BLaER1 (cell line): Measurements from ENCODE around the gene SPRED2.

ENCODE experiments used
- H3K27ac ChIP-seq: shearing (Covaris generic); formaldehyde crosslinking; 2 replicates; pipeline ENCODE4 v1.8.1; 2022
- H3K27me3 ChIP-seq: shearing (Covaris generic); formaldehyde crosslinking; 2 replicates; pipeline ENCODE4 v1.8.1; 2022
- H3K36me3 ChIP-seq: shearing (Covaris generic); formaldehyde crosslinking; 2 replicates; pipeline ENCODE4 v1.8.1; 2022
- H3K4me1 ChIP-seq: shearing (Covaris generic); formaldehyde crosslinking; 2 replicates; pipeline ENCODE4 v1.8.1; 2022
- H3K4me2 ChIP-seq: shearing (Covaris generic); formaldehyde crosslinking; 2 replicates; pipeline ENCODE4 v1.8.1; 2022
- H3K4me3 ChIP-seq: shearing (Covaris generic); formaldehyde crosslinking; 2 replicates; pipeline ENCODE4 v1.8.1; 2022
- H3K9ac ChIP-seq: shearing (Covaris generic); formaldehyde crosslinking; 2 replicates; pipeline ENCODE4 v1.8.1; 2022
- H3K9me3 ChIP-seq: shearing (Covaris generic); formaldehyde crosslinking; 2 replicates; pipeline ENCODE4 v1.8.1; 2022
- H4K20me1 ChIP-seq: shearing (Covaris generic); formaldehyde crosslinking; 2 replicates; pipeline ENCODE4 v1.8.1; 2022
- Cebpa-rat ChIP-seq: shearing (Covaris generic); IDR thresholded peaks from 2 replicates; pipeline ENCODE4 v1.8.1; 2022

SPRED2 gene

GRCh38 chr2:65278531-65278981 lies 153.8 kb downstream of the SPRED2 start:
- Histone ChIP-seq H3K9ac (no peak overlapping the region), H3K4me2 (peak overlapping the region; percentile 57), H3K9me3 (no peaks in the 10 kb centered on the region), H3K36me3 (peaks cover 2% of the 10 kb centered on the region; the same call in 1 of the 2 replicates), H3K27ac (no peak overlapping the region), H4K20me1 (peaks cover 81% of the 10 kb centered on the region), H3K27me3 (peaks cover 79% of the 10 kb centered on the region), H3K4me1 (peaks cover 26% of the 10 kb centered on the region), H3K4me3 (no peak overlapping the region)
- TF ChIP-seq Cebpa-rat, result no peak

- H3K27ac ChIP-seq, result no peak overlapping the region
- peaks cover 83% of the 10 kb centered on the region for H4K20me1 ChIP-seq
- peaks cover 8% of the 10 kb centered on the region; the same call in 1 of the 2 replicates for H3K36me3 ChIP-seq
- H3K9ac ChIP-seq, result no peak overlapping the region
- H3K4me2 ChIP-seq, result peak overlapping the region; percentile 57
- peaks cover 26% of the 10 kb centered on the region for H3K4me1 ChIP-seq
- H3K4me3 ChIP-seq, result no peak overlapping the region
- no peak for TF ChIP-seq Cebpa-rat
- H3K9me3 ChIP-seq, result no peaks in the 10 kb centered on the region
- H3K27me3 ChIP-seq, result peaks cover 73% of the 10 kb centered on the region
Measured at GRCh38 chr2:65277791-65278483, 154.5 kb downstream of the SPRED2 start.

GRCh38 chr2:65277118-65277517 lies 155.3 kb downstream of the SPRED2 start:
- Histone ChIP-seq H3K9me3 (no peaks in the 10 kb centered on the region), H3K4me1 (peaks cover 26% of the 10 kb centered on the region), H3K36me3 (peaks cover 15% of the 10 kb centered on the region), H3K27me3 (peaks cover 65% of the 10 kb centered on the region), H4K20me1 (peaks cover 83% of the 10 kb centered on the region), H3K27ac (no peak overlapping the region), H3K4me2 (no peak overlapping the region), H3K4me3 (no peak overlapping the region), H3K9ac (no peak overlapping the region)
- TF ChIP-seq Cebpa-rat, result no peak

- H3K27me3 ChIP-seq, result peaks cover 61% of the 10 kb centered on the region
- TF ChIP-seq Cebpa-rat, result no peak
Measured at GRCh38 chr2:65276609-65277008, 155.8 kb downstream of the SPRED2 start.

GRCh38 chr2:65275141-65275915 lies 157.1 kb downstream of the SPRED2 start:
- no peak for TF ChIP-seq Cebpa-rat
- no peak overlapping the region for H3K4me2 ChIP-seq
- no peaks in the 10 kb centered on the region for H3K9me3 ChIP-seq
- H3K36me3 ChIP-seq, result peaks cover 27% of the 10 kb centered on the region
- H3K27ac ChIP-seq, result no peak overlapping the region
- no peak overlapping the region for H3K4me3 ChIP-seq
- peaks cover 94% of the 10 kb centered on the region for H4K20me1 ChIP-seq
- no peak overlapping the region for H3K9ac ChIP-seq
- peaks cover 50% of the 10 kb centered on the region for H3K27me3 ChIP-seq
- H3K4me1 ChIP-seq, result peaks cover 19% of the 10 kb centered on the region

More at GRCh38 chr2:65276609-65277008, 155.8 kb downstream of the SPRED2 start:
- no peak overlapping the region for H3K4me2 ChIP-seq
- no peak overlapping the region for H3K27ac ChIP-seq
- no peak overlapping the region for H3K4me3 ChIP-seq
- H3K4me1 ChIP-seq, result peaks cover 23% of the 10 kb centered on the region
- H3K9me3 ChIP-seq, result no peaks in the 10 kb centered on the region
- peaks cover 87% of the 10 kb centered on the region for H4K20me1 ChIP-seq
- no peak overlapping the region for H3K9ac ChIP-seq
- H3K36me3 ChIP-seq, result peaks cover 20% of the 10 kb centered on the region

GRCh38 chr2:65273344-65273743 lies 159.1 kb downstream of the SPRED2 start:
- no peak for TF ChIP-seq Cebpa-rat
- H3K27ac ChIP-seq, result no peak overlapping the region
- no peak overlapping the region for H3K9ac ChIP-seq
- H3K36me3 ChIP-seq, result peaks cover 39% of the 10 kb centered on the region
- H3K4me1 ChIP-seq, result peaks cover 14% of the 10 kb centered on the region
- H3K4me3 ChIP-seq, result no peak overlapping the region
- H3K4me2 ChIP-seq, result no peak overlapping the region
- peaks cover 34% of the 10 kb centered on the region for H3K27me3 ChIP-seq
- H4K20me1 ChIP-seq, result peaks cover 94% of the 10 kb centered on the region
- H3K9me3 ChIP-seq, result no peaks in the 10 kb centered on the region

- Histone ChIP-seq H3K4me3 (no peak overlapping the region), H3K9me3 (no peaks in the 10 kb centered on the region), H3K36me3 (peaks cover 81% of the 10 kb centered on the region), H3K27me3 (no peaks in the 10 kb centered on the region), H3K4me2 (peak overlapping the region; percentile 19; the same call in 1 of the 2 replicates), H3K27ac (no peak overlapping the region), H3K9ac (no peak overlapping the region), H4K20me1 (peaks cover 94% of the 10 kb centered on the region), H3K4me1 (peaks cover 14% of the 10 kb centered on the region)
- TF ChIP-seq Cebpa-rat, result no peak
Measured at GRCh38 chr2:65268957-65269356, 163.4 kb downstream of the SPRED2 start.

GRCh38 chr2:65267008-65267407 lies 165.4 kb downstream of the SPRED2 start:
- Histone ChIP-seq H3K4me1 (peaks cover 14% of the 10 kb centered on the region), H3K9ac (no peak overlapping the region), H3K4me2 (no peak overlapping the region), H3K27ac (no peak overlapping the region), H4K20me1 (peaks cover 94% of the 10 kb centered on the region), H3K36me3 (peaks cover 82% of the 10 kb centered on the region), H3K9me3 (no peaks in the 10 kb centered on the region), H3K4me3 (no peak overlapping the region), H3K27me3 (no peaks in the 10 kb centered on the region)
- no peak for TF ChIP-seq Cebpa-rat

- H3K4me1 ChIP-seq, result peaks cover 14% of the 10 kb centered on the region
Measured at GRCh38 chr2:65265671-65266045, 166.7 kb downstream of the SPRED2 start.

More at GRCh38 chr2:65265671-65266045, 166.7 kb downstream of the SPRED2 start:
- Histone ChIP-seq H3K9me3 (no peaks in the 10 kb centered on the region), H3K4me2 (no peak overlapping the region), H3K9ac (no peak overlapping the region), H3K27ac (no peak overlapping the region), H4K20me1 (peaks cover 99% of the 10 kb centered on the region), H3K4me3 (no peak overlapping the region), H3K36me3 (peaks cover 87% of the 10 kb centered on the region), H3K27me3 (no peaks in the 10 kb centered on the region)
- no peak for TF ChIP-seq Cebpa-rat
